ENCODE measurements around the gene TTI1.

TTI1 gene

DNA sequence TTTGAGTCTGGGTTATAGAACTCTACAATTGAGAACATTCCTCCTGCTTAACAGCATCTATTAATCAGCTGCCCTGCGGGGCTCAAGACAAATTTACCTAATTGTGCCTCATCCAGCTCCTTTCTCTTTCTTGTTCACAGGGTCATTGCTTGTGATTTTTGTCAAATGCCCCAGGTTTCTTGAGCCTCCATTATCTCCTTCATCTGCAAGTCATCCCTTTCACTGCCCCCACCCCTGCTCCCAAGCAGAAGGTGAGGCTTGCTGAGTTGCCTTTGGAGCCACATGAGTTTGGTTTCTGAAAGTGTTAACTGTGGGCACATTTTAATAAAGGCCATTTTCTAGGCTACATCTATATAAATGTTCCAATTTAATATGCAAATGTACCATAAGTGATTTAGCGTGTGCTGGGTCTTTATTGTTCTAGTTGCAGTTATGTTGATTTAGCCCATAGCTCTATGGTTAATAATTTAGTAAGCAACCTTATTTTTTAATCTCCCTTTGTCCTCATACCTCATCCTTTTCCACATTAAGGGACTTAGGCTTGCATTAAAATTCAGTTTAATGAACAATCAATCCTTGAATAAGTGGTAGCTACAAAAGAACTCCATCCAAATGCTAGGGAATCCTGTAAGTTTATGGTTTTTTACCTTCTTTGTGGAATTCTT lies 74.3 kb downstream of the TTI1 start:
- H3K79me2 ChIP-seq: no peaks in the 10 kb centered on the region
- peaks cover 3% of the 10 kb centered on the region for H3K4me1 ChIP-seq
- H3K9ac ChIP-seq: no peak overlapping the region
- peaks cover 2% of the 10 kb centered on the region for H3K9me3 ChIP-seq (ENCODE audit: control insufficient read depth, low read length)
- TF ChIP-seq, protein P1, sequence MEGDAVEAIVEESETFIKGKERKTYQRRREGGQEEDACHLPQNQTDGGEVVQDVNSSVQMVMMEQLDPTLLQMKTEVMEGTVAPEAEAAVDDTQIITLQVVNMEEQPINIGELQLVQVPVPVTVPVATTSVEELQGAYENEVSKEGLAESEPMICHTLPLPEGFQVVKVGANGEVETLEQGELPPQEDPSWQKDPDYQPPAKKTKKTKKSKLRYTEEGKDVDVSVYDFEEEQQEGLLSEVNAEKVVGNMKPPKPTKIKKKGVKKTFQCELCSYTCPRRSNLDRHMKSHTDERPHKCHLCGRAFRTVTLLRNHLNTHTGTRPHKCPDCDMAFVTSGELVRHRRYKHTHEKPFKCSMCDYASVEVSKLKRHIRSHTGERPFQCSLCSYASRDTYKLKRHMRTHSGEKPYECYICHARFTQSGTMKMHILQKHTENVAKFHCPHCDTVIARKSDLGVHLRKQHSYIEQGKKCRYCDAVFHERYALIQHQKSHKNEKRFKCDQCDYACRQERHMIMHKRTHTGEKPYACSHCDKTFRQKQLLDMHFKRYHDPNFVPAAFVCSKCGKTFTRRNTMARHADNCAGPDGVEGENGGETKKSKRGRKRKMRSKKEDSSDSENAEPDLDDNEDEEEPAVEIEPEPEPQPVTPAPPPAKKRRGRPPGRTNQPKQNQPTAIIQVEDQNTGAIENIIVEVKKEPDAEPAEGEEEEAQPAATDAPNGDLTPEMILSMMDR (IDR thresholded peaks at IDR 0.05): no peak
- no peaks in the 10 kb centered on the region for H3K36me3 ChIP-seq (ENCODE audit: control insufficient read depth, insufficient read depth, low read length)
- no peak overlapping the region for H2AFZ ChIP-seq
- no peak overlapping the region for H3K4me2 ChIP-seq (ENCODE audit: low read length)
- no peak overlapping the region for H3K4me3 ChIP-seq (ENCODE audit: low read depth, low read length)
- H3K27ac ChIP-seq: no peak overlapping the region
- H3K27me3 ChIP-seq (ENCODE audit: control insufficient read depth, insufficient read depth, low read length): no peaks in the 10 kb centered on the region

- no peaks in the 10 kb centered on the region for H3K79me2 ChIP-seq
- peaks cover 3% of the 10 kb centered on the region for H3K4me1 ChIP-seq
- H3K4me3 ChIP-seq (ENCODE audit: low read depth, low read length): no peak overlapping the region
- TF ChIP-seq, protein P1 (IDR thresholded peaks at IDR 0.05): no peak
- H3K36me3 ChIP-seq (ENCODE audit: control insufficient read depth, insufficient read depth, low read length): no peaks in the 10 kb centered on the region
- H3K27ac ChIP-seq: no peak overlapping the region
- H3K4me2 ChIP-seq (ENCODE audit: low read length): no peak overlapping the region
- peaks cover 2% of the 10 kb centered on the region for H3K9me3 ChIP-seq (ENCODE audit: control insufficient read depth, low read length)
- no peaks in the 10 kb centered on the region for H3K27me3 ChIP-seq (ENCODE audit: control insufficient read depth, insufficient read depth, low read length)
- no peak overlapping the region for H2AFZ ChIP-seq
- H3K9ac ChIP-seq: no peak overlapping the region
Measured at GRCh38 chr20:37956107-37956585, 77.1 kb downstream of the TTI1 start.

DNA sequence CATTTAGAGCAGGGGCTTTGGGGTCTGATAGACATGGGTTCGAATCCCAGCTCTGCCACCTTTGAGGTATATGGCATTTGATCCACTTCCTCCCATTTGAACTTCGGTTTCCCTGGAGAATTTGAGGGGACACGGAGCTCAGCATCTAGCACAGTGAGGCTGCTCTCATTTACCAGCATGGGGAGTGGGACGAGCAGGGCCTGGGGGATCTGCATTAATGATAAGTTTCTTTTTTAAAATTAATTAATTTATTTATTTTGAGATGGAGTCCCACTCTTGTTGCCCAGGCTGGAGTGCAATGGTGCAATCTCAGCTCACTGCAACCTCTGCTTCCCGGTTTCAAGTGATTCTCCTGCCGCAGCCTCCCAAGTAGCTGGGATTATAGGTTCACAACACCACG lies 77.7 kb downstream of the TTI1 start:
- Histone ChIP-seq H3K27me3 (ENCODE audit: control insufficient read depth, insufficient read depth, low read length) (no peaks in the 10 kb centered on the region), H3K9ac (no peak overlapping the region), H3K79me2 (no peaks in the 10 kb centered on the region), H3K4me3 (ENCODE audit: low read depth, low read length) (no peak overlapping the region), H3K27ac (no peak overlapping the region), H3K4me1 (no peaks in the 10 kb centered on the region), H3K9me3 (ENCODE audit: control insufficient read depth, low read length) (no peaks in the 10 kb centered on the region), H3K36me3 (ENCODE audit: control insufficient read depth, insufficient read depth, low read length) (no peaks in the 10 kb centered on the region), H2AFZ (no peak overlapping the region), H3K4me2 (ENCODE audit: low read length) (no peak overlapping the region)
- TF ChIP-seq, protein P1 (IDR thresholded peaks at IDR 0.05): no peak

- Histone ChIP-seq H3K27ac (no peak overlapping the region), H3K79me2 (no peaks in the 10 kb centered on the region), H3K9me3 (ENCODE audit: control insufficient read depth, low read length) (no peaks in the 10 kb centered on the region), H3K4me1 (no peaks in the 10 kb centered on the region), H3K9ac (no peak overlapping the region), H2AFZ (no peak overlapping the region), H3K4me2 (ENCODE audit: low read length) (no peak overlapping the region), H3K36me3 (ENCODE audit: control insufficient read depth, insufficient read depth, low read length) (no peaks in the 10 kb centered on the region), H3K4me3 (ENCODE audit: low read depth, low read length) (no peak overlapping the region), H3K27me3 (ENCODE audit: control insufficient read depth, insufficient read depth, low read length) (no peaks in the 10 kb centered on the region)
- TF ChIP-seq, protein P1 (IDR thresholded peaks at IDR 0.05): no peak
Measured at GRCh38 chr20:37954626-37955025, 78.6 kb downstream of the TTI1 start.

DNA sequence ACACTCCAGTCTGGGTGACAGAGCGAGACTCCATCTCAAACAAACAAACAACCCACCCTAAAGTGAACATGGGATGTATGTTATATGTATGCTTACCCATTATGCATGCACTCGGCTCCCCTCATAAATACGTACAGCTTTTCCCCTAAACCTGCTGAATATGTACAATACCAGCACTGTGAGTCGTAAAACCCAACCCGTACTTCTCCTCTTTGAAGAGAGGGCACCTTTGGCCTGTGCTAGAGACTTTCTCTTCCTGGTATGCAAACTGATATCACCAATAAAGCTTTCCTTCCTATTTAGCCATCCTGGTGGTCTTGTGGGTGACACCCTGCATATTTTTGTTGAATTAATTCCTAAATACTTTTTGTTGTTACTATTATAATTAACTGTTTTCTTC lies 79.1 kb downstream of the TTI1 start:
- Histone ChIP-seq H3K9me3 (ENCODE audit: control insufficient read depth, low read length) (no peaks in the 10 kb centered on the region), H3K4me1 (no peaks in the 10 kb centered on the region), H3K36me3 (ENCODE audit: control insufficient read depth, insufficient read depth, low read length) (no peaks in the 10 kb centered on the region), H3K4me3 (ENCODE audit: low read depth, low read length) (no peak overlapping the region), H2AFZ (no peak overlapping the region), H3K9ac (no peak overlapping the region), H3K27me3 (ENCODE audit: control insufficient read depth, insufficient read depth, low read length) (no peaks in the 10 kb centered on the region), H3K79me2 (no peaks in the 10 kb centered on the region), H3K27ac (no peak overlapping the region), H3K4me2 (ENCODE audit: low read length) (no peak overlapping the region)
- TF ChIP-seq, protein P1 (IDR thresholded peaks at IDR 0.05): no peak

Data from parathyroid adenoma (tissue), 2 donors.